OCI-LY7 (cell line): ENCODE data around the gene CD44. TPM values are rescaled to one million over a fixed set of nuclear protein-coding genes. Genes with fewer than 3 reads are reported as not detected.

ENCODE experiments used
- BruUV-seq: library from RNA; stranded (reverse); fragments of 400-500 nt; replicated peaks from 2 replicates; lab custom pipeline; 2021; lab: Mats Ljungman, UMichigan
- CTCF ChIA-PET: fragments of 300-600 bp; sonication (Branson Sonifier 250); formaldehyde crosslinking; loops from one replicate; lab custom pipeline; 2022; ENCODE audit warnings: antibody characterized with exemption; ENCODE audit not compliant: unreplicated experiment; lab: Charles Lee
- POLR2A ChIA-PET: fragments of 300-600 bp; sonication (Branson Sonifier 250); formaldehyde crosslinking; loops from one replicate; lab custom pipeline; 2022; ENCODE audit warnings: antibody characterized with exemption; lab: Charles Lee
- DNase-seq: peaks from one replicate; pipeline ENCODE4 v3.0.0-alpha.2; 2015; ENCODE audit warnings: low spot score
- H2AFZ ChIP-seq: fragments of 200-600 bp; sonication (generic), shearing (Covaris generic); 2 replicates; pipeline ENCODE4 v1.6.1; 2014; ENCODE audit warnings: mild to moderate bottlenecking, antibody characterized with exemption, low read length, moderate library complexity
- H3K27ac ChIP-seq: fragments of 200-600 bp; sonication (generic); 2 replicates; pipeline ENCODE4 v1.5.1; 2014; ENCODE audit warnings: mixed run types, low read depth, mild to moderate bottlenecking, moderate library complexity, low read length, inconsistent platforms; ENCODE audit not compliant: poor library complexity, severe bottlenecking
- H3K36me3 ChIP-seq: fragments of 200-600 bp; sonication (generic); 2 replicates; pipeline ENCODE4 v1.6.1; 2014; ENCODE audit warnings: mild to moderate bottlenecking, antibody characterized with exemption, low read length, moderate library complexity, mixed read lengths; ENCODE audit not compliant: insufficient read depth
- H3K4me1 ChIP-seq: fragments of 200-600 bp; sonication (generic); 2 replicates; pipeline ENCODE4 v1.5.1; 2014; ENCODE audit warnings: mild to moderate bottlenecking, low read length; ENCODE audit not compliant: insufficient read depth, poor library complexity, severe bottlenecking
- H3K4me2 ChIP-seq: fragments of 200-600 bp; sonication (generic); 2 replicates; pipeline ENCODE4 v1.6.1; 2014; ENCODE audit warnings: mild to moderate bottlenecking, low read length
- H3K4me3 ChIP-seq: fragments of 200-600 bp; sonication (generic); 2 replicates; pipeline ENCODE4 v1.5.1; 2014; ENCODE audit warnings: mild to moderate bottlenecking, low read depth, low read length; ENCODE audit not compliant: poor library complexity, severe bottlenecking
- H3K79me2 ChIP-seq: fragments of 200-600 bp; sonication (generic); 2 replicates; pipeline ENCODE4 v1.6.1; 2016; ENCODE audit warnings: low read depth, mild to moderate bottlenecking, low read length, moderate library complexity, mixed read lengths; ENCODE audit not compliant: insufficient read depth
- H3K9me2 ChIP-seq: fragments of 200-600 bp; sonication (generic); 2 replicates; pipeline ENCODE4 v1.6.1; 2016; ENCODE audit warnings: mild to moderate bottlenecking, low read length, mixed read lengths; ENCODE audit not compliant: insufficient read depth
- H3K9me3 ChIP-seq: fragments of 200-600 bp; sonication (generic); 2 replicates; pipeline ENCODE4 v1.6.1; 2014; ENCODE audit warnings: mild to moderate bottlenecking, mixed run types, low read length, mixed read lengths
- H4K20me1 ChIP-seq: fragments of 200-600 bp; sonication (generic); 2 replicates; pipeline ENCODE4 v1.6.1; 2014; ENCODE audit warnings: mild to moderate bottlenecking, antibody characterized with exemption, low read length, moderate library complexity, mixed read lengths; ENCODE audit not compliant: insufficient read depth
- CTCF ChIP-seq: fragments of 200-600 bp; sonication (generic); conservative IDR thresholded peaks from 2 replicates; pipeline ENCODE4 v1.5.1; 2014; ENCODE audit warnings: mild to moderate bottlenecking, antibody characterized with exemption, low read length, moderate library complexity, mixed read lengths
- EZH2phosphoT487 ChIP-seq: fragments of 200-600 bp; sonication (generic); IDR thresholded peaks from 2 replicates; pipeline ENCODE4 v1.6.1; 2018; ENCODE audit warnings: low read depth, borderline replicate concordance, mild to moderate bottlenecking, mixed run types, antibody characterized with exemption, low read length, moderate library complexity, mixed read lengths
- intact Hi-C: fragments of 100-400 bp; cut with micrococcal nuclease; formaldehyde crosslinking; loops from one replicate; pipeline ENCODE4 v1.10.0; 2022; ENCODE audit not compliant: unreplicated experiment
- total RNA-seq, 2 experiments: library from RNA; depleted of rRNA in 1 of 2; stranded (reverse); fragments of >200 nt in 1 of 2; shearing (Covaris generic) in 1 of 2; gene quantifications; 2 replicates each; pipeline ENCODE4 v1.2.3, GENCODE V29; 2014 to 2022

CD44 gene
- total RNA-seq, 2 experiments from 2014 or later: 0.55 TPM; not detected in 1

- Histone ChIP-seq H2AFZ (no peak overlapping the region), H3K9me3 (no peaks in the 10 kb centered on the region), H3K4me3 (no peak overlapping the region), H3K36me3 (no peaks in the 10 kb centered on the region), H3K27ac (no peak overlapping the region), H3K79me2 (no peaks in the 10 kb centered on the region), H4K20me1 (no peaks in the 10 kb centered on the region), H3K9me2 (no peaks in the 10 kb centered on the region), H3K4me2 (no peak overlapping the region), H3K4me1 (no peaks in the 10 kb centered on the region)
- ChIA-PET POLR2A (interaction anchor here (0.5 kb wide), 1 partner anchor 26 kb away, joined by 4 read pairs; no protein-coding TSS in a partner anchor), CTCF (interaction anchor here (0.5 kb wide), 1 partner anchor 706 kb away, joined by 3 read pairs; no protein-coding TSS in a partner anchor)
- no peak for DNase-seq
- no peak for TF ChIP-seq CTCF
- no peak for TF ChIP-seq EZH2phosphoT487
- BruUV-seq: no TSS peak
- intact Hi-C loops: no loop called here
Observed at GRCh38 chr11:35267504-35267903, 128.5 kb downstream of the CD44 start.

GRCh38 chr11:35270342-35270741 is 131.4 kb downstream of the CD44 start:
- H3K36me3 ChIP-seq: no peaks in the 10 kb centered on the region
- H3K27ac ChIP-seq: no peak overlapping the region
- intact Hi-C loops: no loop called here
- no peaks in the 10 kb centered on the region for H3K79me2 ChIP-seq
- no peak for DNase-seq
- no peak overlapping the region for H3K4me2 ChIP-seq
- ChIA-PET POLR2A (no interaction called here), CTCF (no interaction called here)
- H3K9me2 ChIP-seq: no peaks in the 10 kb centered on the region
- H3K9me3 ChIP-seq: no peaks in the 10 kb centered on the region
- no TSS peak for BruUV-seq
- no peaks in the 10 kb centered on the region for H4K20me1 ChIP-seq
- H3K4me3 ChIP-seq: no peak overlapping the region
- no peak overlapping the region for H2AFZ ChIP-seq
- no peaks in the 10 kb centered on the region for H3K4me1 ChIP-seq
- no peak for TF ChIP-seq EZH2phosphoT487

GRCh38 chr11:35271031-35271430 is 132.1 kb downstream of the CD44 start:
- Histone ChIP-seq H3K4me2 (no peak overlapping the region), H3K27ac (no peak overlapping the region), H2AFZ (no peak overlapping the region), H3K9me3 (no peaks in the 10 kb centered on the region), H3K79me2 (no peaks in the 10 kb centered on the region), H4K20me1 (no peaks in the 10 kb centered on the region), H3K4me1 (no peaks in the 10 kb centered on the region), H3K4me3 (no peak overlapping the region), H3K36me3 (no peaks in the 10 kb centered on the region), H3K9me2 (no peaks in the 10 kb centered on the region)
- ChIA-PET POLR2A (no interaction called here), CTCF (no interaction called here)
- intact Hi-C loops: no loop called here
- no peak for DNase-seq
- BruUV-seq: no TSS peak
- TF ChIP-seq CTCF (no peak), EZH2phosphoT487 (no peak)
